ENCODE results near the gene RAB26.
"Not testable (repeated sequence)": the region's sequence is repeated elsewhere in the genome, so short reads cannot be mapped to it uniquely, and the experiment has no call there.

RAB26 gene

GRCh38 chr16:2109872-2110271 is 38.6 kb upstream of the RAB26 start:
- H3K4me1 ChIP-seq (ENCODE audit: control insufficient read depth, insufficient read depth, low read length); H3K9me3 ChIP-seq (ENCODE audit: control insufficient read depth, insufficient read depth, low read length); H3K27ac ChIP-seq (ENCODE audit: low read depth, low read length); H3K27me3 ChIP-seq (ENCODE audit: control insufficient read depth, insufficient read depth, low read length); H3K9ac ChIP-seq (ENCODE audit: low read depth, low read length); H3K4me3 ChIP-seq (ENCODE audit: low read depth, low read length): not testable (repeated sequence)
- peaks cover 22% of the 10 kb centered on the region for H3K36me3 ChIP-seq (ENCODE audit: control insufficient read depth, insufficient read depth, low read length)

DNA sequence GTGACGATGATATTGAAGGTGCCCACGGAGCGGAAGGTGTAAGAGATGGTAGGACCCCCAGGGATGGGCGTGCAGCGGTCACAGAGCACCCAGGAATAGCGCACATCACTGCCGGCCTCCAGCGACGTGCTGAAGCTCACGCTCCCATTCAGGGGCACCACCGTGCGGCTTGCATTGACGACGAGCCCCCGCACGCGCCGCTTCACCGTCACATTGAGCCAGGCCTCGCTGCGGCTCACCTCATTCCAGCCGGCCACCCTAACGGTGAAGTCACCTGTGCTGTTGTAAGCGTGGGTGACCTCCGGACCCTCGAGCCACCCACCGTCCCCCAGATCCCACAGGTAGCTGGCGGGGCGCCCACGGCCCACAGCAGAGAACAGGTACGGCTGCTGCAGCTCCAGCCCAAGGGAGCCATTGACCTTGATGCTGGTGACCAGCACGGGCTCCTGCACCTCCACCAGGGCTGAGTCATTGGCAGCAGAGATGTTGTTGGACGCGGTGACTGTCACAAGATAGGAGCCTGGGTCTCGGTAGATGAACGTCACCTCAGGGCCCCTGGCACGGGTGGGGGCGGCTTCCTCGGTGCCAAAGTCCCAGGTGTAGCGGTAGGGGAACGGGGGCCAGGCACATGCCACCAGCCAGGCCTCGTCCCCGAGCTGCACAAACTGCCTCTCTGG is 38.0 kb upstream of the RAB26 start:
- peaks cover 22% of the 10 kb centered on the region for H3K36me3 ChIP-seq (ENCODE audit: control insufficient read depth, insufficient read depth, low read length)
- H3K9ac ChIP-seq (ENCODE audit: low read depth, low read length); H3K4me1 ChIP-seq (ENCODE audit: control insufficient read depth, insufficient read depth, low read length); H3K4me3 ChIP-seq (ENCODE audit: low read depth, low read length); H3K9me3 ChIP-seq (ENCODE audit: control insufficient read depth, insufficient read depth, low read length); H3K27me3 ChIP-seq (ENCODE audit: control insufficient read depth, insufficient read depth, low read length); H3K27ac ChIP-seq (ENCODE audit: low read depth, low read length): not testable (repeated sequence)

DNA sequence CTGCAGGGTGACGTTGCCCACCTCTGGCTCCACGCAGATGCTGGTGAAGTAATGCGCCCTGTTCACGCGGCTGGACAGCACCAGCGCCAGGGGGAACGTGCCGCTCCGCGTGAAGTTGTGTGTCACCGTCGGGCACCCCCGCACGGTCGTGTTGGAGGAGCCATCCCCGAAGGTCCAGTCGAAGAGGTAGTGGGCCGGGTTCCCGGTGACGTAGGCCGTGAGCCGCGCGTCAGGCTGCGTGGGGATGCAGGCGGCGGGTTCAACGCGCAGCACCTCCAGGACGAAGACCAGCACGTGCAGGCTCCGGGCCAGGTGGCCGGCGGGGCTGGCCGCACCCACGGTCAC is 37.4 kb upstream of the RAB26 start:
- H3K9ac ChIP-seq (ENCODE audit: low read depth, low read length); H3K27me3 ChIP-seq (ENCODE audit: control insufficient read depth, insufficient read depth, low read length); H3K9me3 ChIP-seq (ENCODE audit: control insufficient read depth, insufficient read depth, low read length); H3K4me1 ChIP-seq (ENCODE audit: control insufficient read depth, insufficient read depth, low read length); H3K27ac ChIP-seq (ENCODE audit: low read depth, low read length); H3K4me3 ChIP-seq (ENCODE audit: low read depth, low read length): not testable (repeated sequence)
- H3K36me3 ChIP-seq (ENCODE audit: control insufficient read depth, insufficient read depth, low read length) = peaks cover 22% of the 10 kb centered on the region

DNA sequence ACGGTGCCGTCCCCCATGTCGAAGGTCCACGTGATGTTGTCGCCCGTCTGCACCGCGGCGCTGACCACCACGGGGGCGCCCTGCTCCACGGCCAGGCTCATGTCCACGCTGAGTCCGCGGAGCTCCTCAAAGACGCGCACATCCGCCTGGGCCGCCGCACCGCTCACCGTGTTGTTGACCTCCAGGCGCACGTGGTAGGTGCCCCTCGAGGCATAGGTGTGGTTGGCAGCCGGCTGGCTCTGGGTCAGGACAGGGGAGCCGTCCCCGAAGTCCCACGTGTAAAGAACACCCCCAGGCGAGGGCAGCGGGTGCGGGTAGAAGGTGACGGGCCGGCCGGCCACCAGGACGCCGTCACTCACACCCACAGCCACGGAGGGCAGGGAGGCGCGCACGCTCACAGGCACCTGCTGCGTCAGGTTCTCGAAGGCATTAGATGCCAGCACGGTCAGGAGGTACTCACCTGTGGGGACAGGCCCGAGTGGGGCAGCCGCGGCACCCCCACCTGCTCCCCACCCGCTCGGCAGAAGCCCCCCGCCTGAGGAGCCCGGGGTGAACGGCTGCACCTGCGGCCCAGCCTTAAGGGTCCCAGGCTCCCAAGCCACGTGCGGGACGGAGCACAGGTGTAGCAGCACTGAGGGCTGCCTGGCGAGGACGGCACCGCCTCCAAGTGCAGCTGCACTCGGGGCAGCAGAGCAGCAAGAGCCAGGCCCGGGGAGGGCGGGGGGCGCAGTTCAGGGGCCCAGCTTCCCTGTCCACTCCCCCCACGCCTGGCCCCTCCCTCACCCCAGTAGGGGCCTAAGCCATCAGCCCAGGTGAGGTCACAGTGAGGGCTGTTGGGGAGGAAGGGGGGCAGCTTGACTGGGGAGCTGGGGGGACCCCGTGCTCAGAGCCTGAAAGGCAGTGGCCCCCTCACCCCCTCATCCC is 36.8 kb upstream of the RAB26 start:
- not testable (repeated sequence) for H3K27ac ChIP-seq (ENCODE audit: low read depth, low read length); H3K27me3 ChIP-seq (ENCODE audit: control insufficient read depth, insufficient read depth, low read length); H3K4me1 ChIP-seq (ENCODE audit: control insufficient read depth, insufficient read depth, low read length); H3K4me3 ChIP-seq (ENCODE audit: low read depth, low read length); H3K9ac ChIP-seq (ENCODE audit: low read depth, low read length); H3K9me3 ChIP-seq (ENCODE audit: control insufficient read depth, insufficient read depth, low read length)
- peaks cover 22% of the 10 kb centered on the region for H3K36me3 ChIP-seq (ENCODE audit: control insufficient read depth, insufficient read depth, low read length)

DNA sequence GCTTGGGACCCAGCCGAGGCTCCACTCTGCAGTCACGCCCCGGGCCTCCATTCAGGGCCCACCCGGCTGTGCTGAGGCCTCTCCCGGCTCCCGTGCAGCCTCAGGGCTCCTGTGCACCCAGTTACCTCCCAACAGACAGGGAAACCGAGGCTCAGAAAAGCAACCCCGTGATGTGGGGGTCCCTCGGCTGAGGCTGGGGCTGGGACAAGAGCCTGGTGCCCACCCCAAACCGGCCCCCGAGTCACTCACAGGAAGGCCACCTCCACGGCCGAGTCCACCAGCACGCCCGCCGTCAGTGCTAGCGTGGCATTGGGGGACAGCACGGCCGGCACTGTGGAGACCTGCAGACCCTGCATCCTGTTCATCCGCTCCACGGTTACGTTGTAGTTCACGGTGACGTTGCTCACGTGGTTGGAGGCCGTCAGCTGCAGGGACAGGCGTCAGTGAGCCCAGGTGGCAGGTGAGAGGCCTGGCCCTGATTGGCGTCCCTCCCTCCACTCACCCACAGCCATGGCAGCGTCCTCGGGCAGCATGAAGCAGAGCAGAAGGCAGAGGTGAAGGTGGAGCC is 35.8 kb upstream of the RAB26 start:
- H3K4me1 ChIP-seq (ENCODE audit: control insufficient read depth, insufficient read depth, low read length); H3K27me3 ChIP-seq (ENCODE audit: control insufficient read depth, insufficient read depth, low read length); H3K9ac ChIP-seq (ENCODE audit: low read depth, low read length); H3K9me3 ChIP-seq (ENCODE audit: control insufficient read depth, insufficient read depth, low read length); H3K27ac ChIP-seq (ENCODE audit: low read depth, low read length); H3K4me3 ChIP-seq (ENCODE audit: low read depth, low read length): not testable (repeated sequence)
- H3K36me3 ChIP-seq (ENCODE audit: control insufficient read depth, insufficient read depth, low read length) = peaks cover 22% of the 10 kb centered on the region

GRCh38 chr16:2114225-2114624 is 34.2 kb upstream of the RAB26 start:
- H3K9me3 ChIP-seq (ENCODE audit: control insufficient read depth, insufficient read depth, low read length); H3K4me1 ChIP-seq (ENCODE audit: control insufficient read depth, insufficient read depth, low read length); H3K9ac ChIP-seq (ENCODE audit: low read depth, low read length); H3K27ac ChIP-seq (ENCODE audit: low read depth, low read length); H3K27me3 ChIP-seq (ENCODE audit: control insufficient read depth, insufficient read depth, low read length); H3K4me3 ChIP-seq (ENCODE audit: low read depth, low read length): not testable (repeated sequence)
- peaks cover 14% of the 10 kb centered on the region; the same call in 1 of the 2 replicates for H3K36me3 ChIP-seq (ENCODE audit: control insufficient read depth, insufficient read depth, low read length)

DNA sequence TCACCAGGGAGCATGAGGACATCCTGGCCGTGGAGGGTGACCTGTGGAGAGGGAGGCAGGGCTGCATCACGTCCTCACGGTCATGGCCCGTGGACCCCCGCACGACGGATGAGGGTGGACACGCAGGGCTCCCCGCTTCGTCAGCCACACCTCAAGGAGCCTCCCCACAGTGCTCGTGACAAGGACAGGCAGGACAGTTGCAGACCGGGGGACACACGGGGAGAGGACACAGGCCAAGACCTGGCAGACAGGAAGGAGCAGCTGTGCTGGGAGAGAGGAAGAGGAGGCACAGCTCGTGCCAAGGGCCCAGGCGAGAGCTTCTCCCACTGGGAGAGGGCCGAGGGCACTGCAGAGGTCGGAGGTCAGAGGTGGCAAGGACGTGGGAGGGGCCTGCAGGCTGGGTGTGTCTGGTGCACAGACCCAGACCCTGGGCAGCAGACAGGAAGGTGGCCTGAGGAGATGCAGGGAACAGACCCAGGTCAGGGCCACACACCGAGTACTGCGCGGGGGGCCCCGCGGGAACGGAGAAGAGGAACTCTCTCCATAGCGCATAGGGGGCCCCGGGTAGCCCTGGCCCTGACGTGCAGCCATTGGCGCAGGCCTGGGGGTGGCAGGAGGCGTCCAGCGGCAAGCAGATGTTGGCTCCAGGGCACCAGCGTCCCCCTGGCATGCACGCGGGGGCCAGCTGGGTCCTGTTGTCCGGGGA is 33.4 kb upstream of the RAB26 start:
- H3K36me3 ChIP-seq (ENCODE audit: control insufficient read depth, insufficient read depth, low read length) = peaks cover 10% of the 10 kb centered on the region; the same call in 1 of the 2 replicates
- not testable (repeated sequence) for H3K27me3 ChIP-seq (ENCODE audit: control insufficient read depth, insufficient read depth, low read length); H3K9me3 ChIP-seq (ENCODE audit: control insufficient read depth, insufficient read depth, low read length); H3K4me3 ChIP-seq (ENCODE audit: low read depth, low read length); H3K9ac ChIP-seq (ENCODE audit: low read depth, low read length); H3K4me1 ChIP-seq (ENCODE audit: control insufficient read depth, insufficient read depth, low read length); H3K27ac ChIP-seq (ENCODE audit: low read depth, low read length)

DNA sequence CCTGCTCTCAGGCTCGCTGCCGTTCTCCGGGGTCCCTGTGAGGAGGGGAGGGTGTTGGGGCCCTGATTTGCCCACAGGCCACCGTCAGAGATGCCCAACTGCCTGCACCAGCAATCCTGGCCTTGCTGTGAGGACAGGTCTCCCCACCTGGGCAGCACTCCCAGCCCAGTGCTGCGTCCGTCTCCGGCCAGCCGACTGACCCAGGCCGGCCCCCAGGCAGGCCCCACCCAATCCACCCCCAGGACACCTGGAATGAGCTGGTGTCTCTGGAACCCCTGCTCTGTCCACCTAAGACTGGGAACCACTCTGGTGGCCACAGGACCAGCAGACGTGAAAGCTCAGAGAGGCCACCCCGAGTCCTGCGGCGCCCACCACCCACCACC is 32.8 kb upstream of the RAB26 start:
- Histone ChIP-seq H3K9ac (ENCODE audit: low read depth, low read length) (no peak overlapping the region), H3K27me3 (ENCODE audit: control insufficient read depth, insufficient read depth, low read length) (no peaks in the 10 kb centered on the region), H3K9me3 (ENCODE audit: control insufficient read depth, insufficient read depth, low read length) (no peaks in the 10 kb centered on the region), H3K4me3 (ENCODE audit: low read depth, low read length) (no peak overlapping the region), H3K36me3 (ENCODE audit: control insufficient read depth, insufficient read depth, low read length) (peaks cover 5% of the 10 kb centered on the region; the same call in 1 of the 2 replicates), H3K4me1 (ENCODE audit: control insufficient read depth, insufficient read depth, low read length) (no peaks in the 10 kb centered on the region), H3K27ac (ENCODE audit: low read depth, low read length) (no peak overlapping the region)

- not testable (repeated sequence) for H3K9me3 ChIP-seq (ENCODE audit: control insufficient read depth, insufficient read depth, low read length); H3K9ac ChIP-seq (ENCODE audit: low read depth, low read length); H3K36me3 ChIP-seq (ENCODE audit: control insufficient read depth, insufficient read depth, low read length); H3K27ac ChIP-seq (ENCODE audit: low read depth, low read length); H3K4me1 ChIP-seq (ENCODE audit: control insufficient read depth, insufficient read depth, low read length); H3K4me3 ChIP-seq (ENCODE audit: low read depth, low read length); H3K27me3 ChIP-seq (ENCODE audit: control insufficient read depth, insufficient read depth, low read length)
These were observed 32.0 kb upstream of the RAB26 start for GRCh38 chr16:2116428-2116827.

DNA sequence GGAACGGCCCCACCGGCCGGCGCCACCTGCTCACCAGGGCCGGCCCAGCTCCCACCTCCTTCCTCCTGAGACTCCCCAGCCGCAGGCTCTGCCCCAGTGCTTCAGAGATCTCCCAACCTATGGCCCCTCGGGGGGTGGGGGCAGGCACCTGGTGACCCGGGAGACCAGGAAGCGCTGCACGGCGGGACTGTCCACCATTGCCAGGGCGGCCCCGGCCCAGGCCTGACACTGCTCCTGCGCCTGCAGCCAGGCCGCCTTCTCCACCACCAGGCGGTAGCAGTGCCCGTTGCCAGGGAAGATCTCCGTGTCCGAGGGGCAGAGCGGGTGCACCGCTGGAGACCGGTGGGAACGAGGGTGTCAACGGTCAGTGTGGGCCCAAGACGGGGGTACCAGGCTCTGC is 31.1 kb upstream of the RAB26 start:
- H3K4me3 ChIP-seq (ENCODE audit: low read depth, low read length); H3K27ac ChIP-seq (ENCODE audit: low read depth, low read length); H3K9ac ChIP-seq (ENCODE audit: low read depth, low read length); H3K4me1 ChIP-seq (ENCODE audit: control insufficient read depth, insufficient read depth, low read length); H3K36me3 ChIP-seq (ENCODE audit: control insufficient read depth, insufficient read depth, low read length); H3K27me3 ChIP-seq (ENCODE audit: control insufficient read depth, insufficient read depth, low read length); H3K9me3 ChIP-seq (ENCODE audit: control insufficient read depth, insufficient read depth, low read length): not testable (repeated sequence)

Measured in HUES48 (cell line).